ENCODE results near the gene HOXA7. TPM values are rescaled to one million over a fixed set of nuclear protein-coding genes. Genes with fewer than 3 reads are reported as not detected.

HOXA7 gene
- total and polyA plus RNA-seq, 12 donors, result 7.9 to 39.1 (median 22.7) TPM

DNA sequence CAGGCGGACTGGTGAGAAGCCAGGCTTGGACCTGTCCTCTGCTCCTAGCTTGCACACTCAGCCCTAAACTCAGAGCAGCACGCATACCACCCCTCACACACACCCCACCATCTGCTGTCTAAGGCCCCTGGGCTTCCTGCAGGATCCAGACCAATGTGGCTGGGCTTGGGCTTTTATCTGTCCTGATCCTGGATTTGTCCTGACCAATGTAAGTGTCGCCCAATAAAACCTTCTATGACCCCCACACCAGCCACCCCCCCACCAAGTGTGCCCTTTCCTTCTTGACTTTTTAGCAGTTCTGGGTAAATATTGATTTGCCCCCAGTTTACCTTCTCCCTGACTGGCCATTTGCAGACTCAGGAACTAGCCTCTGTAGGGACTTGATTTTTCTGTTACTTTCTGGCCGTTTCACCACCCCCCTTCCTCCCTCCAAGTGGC lies 45.1 kb upstream of the HOXA7 start:
- WGBS, 4 donors, result 22 to 55% (median 39%) methylated on average over 3 to 4 of the region's 4 CpGs
- H3K4me1 ChIP-seq (replicated peaks in 1 of 2), result peaks cover 0 to 19% of the 10 kb centered on the region in 2 donors
- no peak for TF ChIP-seq POLR2A (IDR thresholded peaks at IDR 0.05)
- TF ChIP-seq, protein P1, sequence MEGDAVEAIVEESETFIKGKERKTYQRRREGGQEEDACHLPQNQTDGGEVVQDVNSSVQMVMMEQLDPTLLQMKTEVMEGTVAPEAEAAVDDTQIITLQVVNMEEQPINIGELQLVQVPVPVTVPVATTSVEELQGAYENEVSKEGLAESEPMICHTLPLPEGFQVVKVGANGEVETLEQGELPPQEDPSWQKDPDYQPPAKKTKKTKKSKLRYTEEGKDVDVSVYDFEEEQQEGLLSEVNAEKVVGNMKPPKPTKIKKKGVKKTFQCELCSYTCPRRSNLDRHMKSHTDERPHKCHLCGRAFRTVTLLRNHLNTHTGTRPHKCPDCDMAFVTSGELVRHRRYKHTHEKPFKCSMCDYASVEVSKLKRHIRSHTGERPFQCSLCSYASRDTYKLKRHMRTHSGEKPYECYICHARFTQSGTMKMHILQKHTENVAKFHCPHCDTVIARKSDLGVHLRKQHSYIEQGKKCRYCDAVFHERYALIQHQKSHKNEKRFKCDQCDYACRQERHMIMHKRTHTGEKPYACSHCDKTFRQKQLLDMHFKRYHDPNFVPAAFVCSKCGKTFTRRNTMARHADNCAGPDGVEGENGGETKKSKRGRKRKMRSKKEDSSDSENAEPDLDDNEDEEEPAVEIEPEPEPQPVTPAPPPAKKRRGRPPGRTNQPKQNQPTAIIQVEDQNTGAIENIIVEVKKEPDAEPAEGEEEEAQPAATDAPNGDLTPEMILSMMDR (IDR thresholded peaks at IDR 0.05), result no peak
- intact Hi-C loops (cut with DNase I), result loop anchor here (10.0 kb wide), 2 partner anchors 373 to 813 kb away; no protein-coding TSS in a partner anchor
- H3K36me3 ChIP-seq (replicated peaks in 1 of 2), result no peaks in the 10 kb centered on the region
- DNase-seq, result no peak
- peaks cover 94% of the 10 kb centered on the region for H3K27me3 ChIP-seq
- H3K27ac ChIP-seq, result no peak overlapping the region
- no peak overlapping the region for H3K4me3 ChIP-seq
- H3K9me3 ChIP-seq (replicated peaks in 1 of 3), result no peaks in the 10 kb centered on the region

GRCh38 chr7:27200761-27201579 lies 44.5 kb upstream of the HOXA7 start:
- peak in 3 of 7 donors; percentile 11 to 49 (median 18) for DNase-seq
- WGBS, 4 donors, result 25 to 32% (median 26%) methylated on average over 11 to 14 of the region's 14 CpGs
- intact Hi-C loops (cut with DNase I), result loop anchor here (10.0 kb wide), 2 partner anchors 374 to 814 kb away; no protein-coding TSS in a partner anchor
- Histone ChIP-seq H3K4me3 (no peak overlapping the region), H3K4me1 (replicated peaks in 1 of 2) (peaks cover 0 to 23% of the 10 kb centered on the region in 2 donors), H3K27ac (no peak overlapping the region), H3K36me3 (replicated peaks in 1 of 2) (no peaks in the 10 kb centered on the region), H3K9me3 (replicated peaks in 1 of 3) (no peaks in the 10 kb centered on the region), H3K27me3 (peaks cover 94% of the 10 kb centered on the region)
- TF ChIP-seq, protein P1 (IDR thresholded peaks at IDR 0.05), result no peak
- no peak for TF ChIP-seq POLR2A (IDR thresholded peaks at IDR 0.05)

GRCh38 chr7:27199849-27200760 lies 43.6 kb upstream of the HOXA7 start, which contains the start of gene HOXA13:
Gene HOXA13 (minus strand): TSS chr7:27200091. CDS start chr7:27200077, 14 bp downstream.
- H3K4me3 ChIP-seq, result peak within 1 kb of the TSS in 1 of 4 donors; percentile 54
- peak in 3 of 7 donors; percentile 17 to 46 (median 36) for DNase-seq
- H3K27ac ChIP-seq, result no peak within 1 kb of the TSS
- no peaks in the 10 kb centered on the region for H3K9me3 ChIP-seq (replicated peaks in 1 of 3)
- H3K4me1 ChIP-seq (replicated peaks in 1 of 2), result peaks cover 0 to 19% of the 10 kb centered on the region in 2 donors
- H3K36me3 ChIP-seq (replicated peaks in 1 of 2), result no peaks in the 10 kb centered on the region
- intact Hi-C loops (cut with DNase I), result loop anchor here (10.0 kb wide), 4 partner anchors 375 to 895 kb away; no protein-coding TSS in a partner anchor
- 0 to 5% (median 2%) methylated on average over 28 to 99 of the region's 99 CpGs for WGBS, 4 donors
- peaks cover 94% of the 10 kb centered on the region for H3K27me3 ChIP-seq
- TF ChIP-seq, protein P1 (IDR thresholded peaks at IDR 0.05), result no peak
- TF ChIP-seq POLR2A (IDR thresholded peaks at IDR 0.05), result no peak
